Measurements from ENCODE around the gene SH3GL3.

Gene SH3GL3

GRCh38 chr15:83489690-83490089 is 42.5 kb downstream of the SH3GL3 start:
- in situ Hi-C loops (cut with MboI; ENCODE audit: low sequenced_read_pairs, unreplicated experiment): no loop called here
- DNase-seq (ENCODE audit: low spot score): no peak
- no peak for TF ChIP-seq CTCF (IDR thresholded peaks at IDR 0.05; ENCODE audit: borderline replicate concordance, control extremely low read depth, extremely low read depth, insufficient read depth, missing control alignments)

- no peak for DNase-seq (ENCODE audit: low spot score)
- TF ChIP-seq CTCF (IDR thresholded peaks at IDR 0.05; ENCODE audit: borderline replicate concordance, control extremely low read depth, extremely low read depth, insufficient read depth, missing control alignments): no peak
- in situ Hi-C loops (cut with MboI; ENCODE audit: low sequenced_read_pairs, unreplicated experiment): no loop called here
Observed at GRCh38 chr15:83491486-83491885, 44.3 kb downstream of the SH3GL3 start.

GRCh38 chr15:83496766-83497165 is 49.6 kb downstream of the SH3GL3 start:
- no peak for DNase-seq (ENCODE audit: low spot score)
- TF ChIP-seq CTCF (IDR thresholded peaks at IDR 0.05; ENCODE audit: borderline replicate concordance, control extremely low read depth, extremely low read depth, insufficient read depth, missing control alignments): no peak
- in situ Hi-C loops (cut with MboI; ENCODE audit: low sequenced_read_pairs, unreplicated experiment): no loop called here

- no peak for TF ChIP-seq CTCF (IDR thresholded peaks at IDR 0.05; ENCODE audit: borderline replicate concordance, control extremely low read depth, extremely low read depth, insufficient read depth, missing control alignments)
- DNase-seq (ENCODE audit: low spot score): no peak
- in situ Hi-C loops (cut with MboI; ENCODE audit: low sequenced_read_pairs, unreplicated experiment): no loop called here
Observed at GRCh38 chr15:83498374-83498773, 51.2 kb downstream of the SH3GL3 start.

GRCh38 chr15:83498801-83499200 is 51.7 kb downstream of the SH3GL3 start:
- no peak for TF ChIP-seq CTCF (IDR thresholded peaks at IDR 0.05; ENCODE audit: borderline replicate concordance, control extremely low read depth, extremely low read depth, insufficient read depth, missing control alignments)
- in situ Hi-C loops (cut with MboI; ENCODE audit: low sequenced_read_pairs, unreplicated experiment): no loop called here
- no peak for DNase-seq (ENCODE audit: low spot score)

- TF ChIP-seq CTCF (IDR thresholded peaks at IDR 0.05; ENCODE audit: borderline replicate concordance, control extremely low read depth, extremely low read depth, insufficient read depth, missing control alignments): no peak
- in situ Hi-C loops (cut with MboI; ENCODE audit: low sequenced_read_pairs, unreplicated experiment): no loop called here
- DNase-seq (ENCODE audit: low spot score): no peak
Observed at GRCh38 chr15:83499476-83499875, 52.3 kb downstream of the SH3GL3 start.
